ENCODE measurements around the gene AKT2. TPM values are rescaled to one million over a fixed set of nuclear protein-coding genes. Genes with fewer than 3 reads are reported as not detected.

AKT2 gene
- polyA plus RNA-seq, 1 donor (not counting 4 experiments of a cell fraction or from before 2014, with no cell fraction given) = 108 TPM

- Histone ChIP-seq H2AFZ (ENCODE audit: control insufficient read depth, low read length) (no peak overlapping the region), H3K27ac (ENCODE audit: control insufficient read depth, insufficient read depth, low read length) (no peak overlapping the region), H3K27me3 (ENCODE audit: control insufficient read depth, extremely low read depth, insufficient read depth, low read length) (peaks cover 19% of the 10 kb centered on the region), H3K9ac (ENCODE audit: control insufficient read depth, extremely low read depth, insufficient read depth, low read length) (no peak overlapping the region), H3K4me3 (ENCODE audit: control insufficient read depth in 2 of 3, extremely low read depth in 1 of 3, insufficient read depth in 2 of 3, low read depth in 1 of 3, low read length in 3 of 3) (no peak overlapping the region), H3K79me2 (ENCODE audit: control insufficient read depth, insufficient read depth, low read length) (no peaks in the 10 kb centered on the region), H4K20me1 (ENCODE audit: control insufficient read depth, extremely low read depth, insufficient read depth, low read length) (no peaks in the 10 kb centered on the region), H3K4me2 (ENCODE audit: control insufficient read depth, extremely low read depth, insufficient read depth, low read depth, low read length) (no peak overlapping the region), H3K9me1 (ENCODE audit: control insufficient read depth, extremely low read depth, insufficient read depth, low read length) (no peaks in the 10 kb centered on the region), H3K4me1 (ENCODE audit: control insufficient read depth, extremely low read depth, insufficient read depth, low read length) (no peaks in the 10 kb centered on the region), H3K36me3 (ENCODE audit: control insufficient read depth in 2 of 2, extremely low read depth in 1 of 2, insufficient read depth in 2 of 2, low read length in 2 of 2) (peaks cover 0 to 1% of the 10 kb centered on the region in 2 experiments), H3K9me3 (ENCODE audit: control insufficient read depth, low read depth, low read length) (no peaks in the 10 kb centered on the region)
- TF ChIP-seq EZH2 (IDR thresholded peaks at IDR 0.05; ENCODE audit: low read length) (no peak), CTCF (optimal IDR thresholded peaks at IDR 0.05 in 1 of 3, IDR thresholded peaks at IDR 0.05 in 1 of 3, conservative IDR thresholded peaks at IDR 0.05 in 1 of 3; ENCODE audit: extremely low read depth in 1 of 3, insufficient read depth in 2 of 3, low read length in 3 of 3) (no peak)
- dilution Hi-C loops (cut with MboI; ENCODE audit: extremely low pct_ligation_motif_present, low sequenced_read_pairs) = no loop called here
- no peak for FAIRE-seq
- DNase-seq (ENCODE audit: low read depth, low spot score) = no peak
Measured at GRCh38 chr19:40228346-40228745, 56.8 kb downstream of the AKT2 start.

- FAIRE-seq (no peak), DNase-seq (ENCODE audit: low read depth, low spot score) (no peak)
- H3K4me2 ChIP-seq (ENCODE audit: control insufficient read depth, extremely low read depth, insufficient read depth, low read depth, low read length) = peak overlapping the region; percentile 39
- TF ChIP-seq CTCF (optimal IDR thresholded peaks at IDR 0.05 in 1 of 3, IDR thresholded peaks at IDR 0.05 in 1 of 3, conservative IDR thresholded peaks at IDR 0.05 in 1 of 3; ENCODE audit: extremely low read depth in 1 of 3, insufficient read depth in 2 of 3, low read length in 3 of 3) (peak in 1 of 3 experiments; percentile 19), EZH2 (IDR thresholded peaks at IDR 0.05; ENCODE audit: low read length) (no peak)
- H3K27me3 ChIP-seq (ENCODE audit: control insufficient read depth, extremely low read depth, insufficient read depth, low read length) = peaks cover 19% of the 10 kb centered on the region
- H3K4me3 ChIP-seq (ENCODE audit: control insufficient read depth in 2 of 3, extremely low read depth in 1 of 3, insufficient read depth in 2 of 3, low read depth in 1 of 3, low read length in 3 of 3) = no peak overlapping the region
- H3K9me1 ChIP-seq (ENCODE audit: control insufficient read depth, extremely low read depth, insufficient read depth, low read length) = no peaks in the 10 kb centered on the region
- H3K9ac ChIP-seq (ENCODE audit: control insufficient read depth, extremely low read depth, insufficient read depth, low read length) = no peak overlapping the region
- no peaks in the 10 kb centered on the region for H3K79me2 ChIP-seq (ENCODE audit: control insufficient read depth, insufficient read depth, low read length)
- dilution Hi-C loops (cut with MboI; ENCODE audit: extremely low pct_ligation_motif_present, low sequenced_read_pairs) = no loop called here
- H3K36me3 ChIP-seq (ENCODE audit: control insufficient read depth in 2 of 2, extremely low read depth in 1 of 2, insufficient read depth in 2 of 2, low read length in 2 of 2) = no peaks in the 10 kb centered on the region
- no peaks in the 10 kb centered on the region for H3K4me1 ChIP-seq (ENCODE audit: control insufficient read depth, extremely low read depth, insufficient read depth, low read length)
- peak overlapping the region; percentile 67 for H2AFZ ChIP-seq (ENCODE audit: control insufficient read depth, low read length)
- H4K20me1 ChIP-seq (ENCODE audit: control insufficient read depth, extremely low read depth, insufficient read depth, low read length) = no peaks in the 10 kb centered on the region
- H3K9me3 ChIP-seq (ENCODE audit: control insufficient read depth, low read depth, low read length) = no peaks in the 10 kb centered on the region
- H3K27ac ChIP-seq (ENCODE audit: control insufficient read depth, insufficient read depth, low read length) = no peak overlapping the region
Measured at GRCh38 chr19:40225440-40226305, 59.5 kb downstream of the AKT2 start.

All from keratinocyte (primary cell).